Parathyroid adenoma (tissue), 2 donors: ENCODE results near the gene SH3BP2.

Experiments
- H2AFZ ChIP-seq: fragments of 300-600 bp; sonication (generic); one replicate; pipeline ENCODE4 v1.7.0; 2017; ENCODE audit warnings: antibody characterized with exemption, mild to moderate bottlenecking
- H3K27ac ChIP-seq: fragments of 300-600 bp; sonication (generic); one replicate; pipeline ENCODE4 v1.7.0; 2017
- H3K27me3 ChIP-seq: fragments of 300-600 bp; sonication (generic); one replicate; pipeline ENCODE4 v1.7.0; 2017; ENCODE audit warnings: low read length; ENCODE audit not compliant: control insufficient read depth, insufficient read depth
- H3K36me3 ChIP-seq: fragments of 300-600 bp; sonication (generic); one replicate; pipeline ENCODE4 v1.7.0; 2017; ENCODE audit warnings: low read length; ENCODE audit not compliant: control insufficient read depth, insufficient read depth
- H3K4me1 ChIP-seq: fragments of 300-600 bp; sonication (generic); one replicate; pipeline ENCODE4 v1.7.0; 2017; ENCODE audit warnings: control low read depth
- H3K4me2 ChIP-seq: fragments of 300-600 bp; sonication (generic); one replicate; pipeline ENCODE4 v1.7.0; 2017; ENCODE audit warnings: low read length
- H3K4me3 ChIP-seq: fragments of 300-600 bp; sonication (generic); one replicate; pipeline ENCODE4 v1.7.0; 2017; ENCODE audit warnings: low read depth, low read length
- H3K79me2 ChIP-seq: fragments of 300-600 bp; sonication (generic); one replicate; pipeline ENCODE4 v1.7.0; 2017; ENCODE audit warnings: control low read depth
- H3K9ac ChIP-seq: fragments of 300-600 bp; sonication (generic); one replicate; pipeline ENCODE4 v1.7.0; 2017; ENCODE audit warnings: mild to moderate bottlenecking
- H3K9me3 ChIP-seq: fragments of 300-600 bp; sonication (generic); one replicate; pipeline ENCODE4 v1.7.0; 2017; ENCODE audit warnings: low read length; ENCODE audit not compliant: control insufficient read depth
- TF ChIP-seq, protein P1 (sequence below): fragments of 300-600 bp; sonication (generic); IDR thresholded peaks from one replicate; pipeline ENCODE4 v1.7.0; 2017; ENCODE audit warnings: antibody characterized with exemption, mild to moderate bottlenecking
- donor health status: primary hyperparathyroidism.

SH3BP2 gene

DNA sequence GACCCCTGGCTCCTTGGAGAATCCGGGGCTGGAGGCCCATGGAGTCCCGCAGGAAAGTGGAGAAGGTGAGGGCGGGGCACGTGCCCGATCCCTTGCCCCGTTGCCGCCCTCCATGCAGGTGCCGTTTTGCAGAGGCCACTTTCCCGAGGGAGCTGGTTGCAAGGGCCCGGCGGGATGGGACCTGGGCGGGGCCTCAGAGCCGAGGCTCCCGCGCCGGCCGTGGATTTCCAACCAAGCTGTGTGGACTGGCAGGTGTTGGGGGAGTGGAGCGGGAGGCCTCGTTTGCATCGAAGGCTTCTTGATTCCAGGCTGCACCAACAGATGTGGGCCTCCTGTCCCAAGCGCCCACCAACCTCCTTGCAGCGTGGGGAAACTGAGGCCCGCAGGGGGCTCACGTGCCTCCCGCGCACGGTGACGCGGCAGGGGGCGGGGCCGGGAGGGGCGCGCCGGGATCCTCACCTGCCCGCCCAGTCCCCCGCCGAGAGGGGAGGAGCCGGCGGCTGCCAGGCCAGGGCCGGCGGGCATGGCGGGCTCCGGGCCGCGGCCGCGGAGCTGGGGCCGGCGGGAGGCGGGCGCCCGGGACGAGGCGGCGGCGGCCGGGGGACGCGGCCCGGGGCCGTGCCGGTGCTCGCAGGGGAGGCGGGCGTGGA, 24.9 kb downstream of the SH3BP2 start:
- Histone ChIP-seq H3K9me3 (no peaks in the 10 kb centered on the region), H3K4me1 (no peaks in the 10 kb centered on the region), H3K79me2 (no peaks in the 10 kb centered on the region), H3K36me3 (no peaks in the 10 kb centered on the region), H3K4me3 (peak overlapping the region; percentile 14), H3K27me3 (no peaks in the 10 kb centered on the region), H2AFZ (peak overlapping the region; percentile 20), H3K4me2 (peak overlapping the region; percentile 74), H3K9ac (no peak overlapping the region), H3K27ac (no peak overlapping the region)
- TF ChIP-seq, protein P1, sequence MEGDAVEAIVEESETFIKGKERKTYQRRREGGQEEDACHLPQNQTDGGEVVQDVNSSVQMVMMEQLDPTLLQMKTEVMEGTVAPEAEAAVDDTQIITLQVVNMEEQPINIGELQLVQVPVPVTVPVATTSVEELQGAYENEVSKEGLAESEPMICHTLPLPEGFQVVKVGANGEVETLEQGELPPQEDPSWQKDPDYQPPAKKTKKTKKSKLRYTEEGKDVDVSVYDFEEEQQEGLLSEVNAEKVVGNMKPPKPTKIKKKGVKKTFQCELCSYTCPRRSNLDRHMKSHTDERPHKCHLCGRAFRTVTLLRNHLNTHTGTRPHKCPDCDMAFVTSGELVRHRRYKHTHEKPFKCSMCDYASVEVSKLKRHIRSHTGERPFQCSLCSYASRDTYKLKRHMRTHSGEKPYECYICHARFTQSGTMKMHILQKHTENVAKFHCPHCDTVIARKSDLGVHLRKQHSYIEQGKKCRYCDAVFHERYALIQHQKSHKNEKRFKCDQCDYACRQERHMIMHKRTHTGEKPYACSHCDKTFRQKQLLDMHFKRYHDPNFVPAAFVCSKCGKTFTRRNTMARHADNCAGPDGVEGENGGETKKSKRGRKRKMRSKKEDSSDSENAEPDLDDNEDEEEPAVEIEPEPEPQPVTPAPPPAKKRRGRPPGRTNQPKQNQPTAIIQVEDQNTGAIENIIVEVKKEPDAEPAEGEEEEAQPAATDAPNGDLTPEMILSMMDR, result no peak

DNA sequence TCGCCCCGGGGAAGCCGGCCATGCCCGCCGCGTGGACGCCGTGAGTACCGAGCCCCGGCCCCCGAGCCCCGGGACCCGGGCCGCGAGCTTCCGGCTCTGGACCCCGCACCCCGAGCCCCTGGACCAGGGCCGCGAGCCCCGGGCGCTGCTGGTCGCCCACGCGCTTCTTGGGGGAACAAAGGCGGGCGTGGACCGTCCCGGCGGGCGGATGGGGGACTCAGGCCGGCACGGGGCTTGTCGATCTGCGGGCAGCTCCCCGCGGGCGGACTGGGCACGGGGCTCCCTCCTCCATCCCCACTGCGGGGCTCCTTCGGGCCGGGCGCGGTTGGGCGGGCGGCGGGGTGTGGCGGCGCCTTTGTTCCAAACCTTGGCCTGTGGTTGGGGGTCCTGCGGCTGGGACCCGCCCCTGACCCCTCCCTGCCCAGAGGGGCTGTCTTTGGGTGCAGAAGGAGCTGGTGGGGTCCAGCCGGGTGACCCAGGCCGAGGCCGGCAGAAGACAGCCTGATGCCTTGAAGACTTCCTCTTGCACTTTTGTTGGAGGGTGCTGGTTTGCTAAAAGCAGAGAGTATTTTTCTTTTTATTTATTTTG, 25.6 kb downstream of the SH3BP2 start:
- H3K4me1 ChIP-seq, result no peaks in the 10 kb centered on the region
- no peaks in the 10 kb centered on the region for H3K27me3 ChIP-seq
- H3K4me2 ChIP-seq, result peak overlapping the region; percentile 74
- TF ChIP-seq, protein P1, result no peak
- H3K9ac ChIP-seq, result no peak overlapping the region
- H3K79me2 ChIP-seq, result no peaks in the 10 kb centered on the region
- no peaks in the 10 kb centered on the region for H3K36me3 ChIP-seq
- H3K4me3 ChIP-seq, result peak overlapping the region; percentile 35
- no peak overlapping the region for H3K27ac ChIP-seq
- no peaks in the 10 kb centered on the region for H3K9me3 ChIP-seq
- peak overlapping the region; percentile 33 for H2AFZ ChIP-seq

DNA sequence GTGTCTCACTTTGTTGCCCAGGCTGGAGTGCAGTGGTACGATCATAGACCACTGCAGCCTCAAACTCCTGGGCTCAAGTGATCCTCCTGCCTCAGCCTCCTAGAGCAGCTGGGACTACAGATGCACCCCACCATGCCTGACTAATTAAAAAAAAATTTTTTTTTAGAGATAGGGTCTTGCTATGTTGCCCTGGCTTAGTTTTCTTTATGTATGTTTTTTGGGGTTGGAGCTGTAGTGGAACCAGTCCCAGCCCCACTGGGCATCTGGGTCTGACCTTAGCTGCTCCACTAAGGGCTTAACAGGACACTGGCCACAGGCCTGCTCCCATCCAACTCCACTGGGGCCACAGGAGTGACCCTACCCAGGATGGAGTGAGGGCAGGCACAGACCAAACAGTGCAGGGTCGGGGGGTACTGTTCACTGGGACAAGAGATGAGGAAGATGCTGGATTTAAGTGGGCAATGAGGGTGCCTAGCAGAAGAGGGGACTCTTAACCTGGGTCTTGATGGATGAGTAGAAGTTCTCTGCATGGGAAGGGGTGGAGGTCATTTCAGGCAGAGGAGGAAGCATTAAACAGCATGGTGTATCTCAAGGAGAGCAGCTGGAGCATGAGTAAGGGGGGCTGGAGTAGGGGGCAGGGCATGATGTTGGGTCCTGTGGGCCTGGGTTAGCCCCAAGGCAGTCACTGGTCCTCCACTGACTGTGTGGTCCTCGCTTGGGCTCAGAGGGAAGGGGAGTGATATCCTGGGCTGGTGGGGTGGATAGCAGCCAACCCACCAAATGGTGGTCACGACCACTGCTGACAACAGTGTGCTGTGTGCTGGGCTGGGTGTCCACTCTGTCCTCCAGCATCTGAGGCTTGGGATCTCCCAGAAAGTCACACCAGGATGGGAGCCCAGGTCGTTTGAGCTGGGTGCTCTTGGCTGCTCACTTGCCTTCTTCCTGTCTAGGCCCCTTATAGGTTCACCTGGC, 26.6 kb downstream of the SH3BP2 start:
- Histone ChIP-seq H3K4me1 (no peaks in the 10 kb centered on the region), H3K36me3 (no peaks in the 10 kb centered on the region), H3K79me2 (no peaks in the 10 kb centered on the region), H3K4me3 (no peak overlapping the region), H3K9ac (no peak overlapping the region), H3K27me3 (no peaks in the 10 kb centered on the region), H2AFZ (no peak overlapping the region), H3K4me2 (no peak overlapping the region), H3K27ac (no peak overlapping the region), H3K9me3 (no peaks in the 10 kb centered on the region)
- TF ChIP-seq, protein P1, result no peak

DNA sequence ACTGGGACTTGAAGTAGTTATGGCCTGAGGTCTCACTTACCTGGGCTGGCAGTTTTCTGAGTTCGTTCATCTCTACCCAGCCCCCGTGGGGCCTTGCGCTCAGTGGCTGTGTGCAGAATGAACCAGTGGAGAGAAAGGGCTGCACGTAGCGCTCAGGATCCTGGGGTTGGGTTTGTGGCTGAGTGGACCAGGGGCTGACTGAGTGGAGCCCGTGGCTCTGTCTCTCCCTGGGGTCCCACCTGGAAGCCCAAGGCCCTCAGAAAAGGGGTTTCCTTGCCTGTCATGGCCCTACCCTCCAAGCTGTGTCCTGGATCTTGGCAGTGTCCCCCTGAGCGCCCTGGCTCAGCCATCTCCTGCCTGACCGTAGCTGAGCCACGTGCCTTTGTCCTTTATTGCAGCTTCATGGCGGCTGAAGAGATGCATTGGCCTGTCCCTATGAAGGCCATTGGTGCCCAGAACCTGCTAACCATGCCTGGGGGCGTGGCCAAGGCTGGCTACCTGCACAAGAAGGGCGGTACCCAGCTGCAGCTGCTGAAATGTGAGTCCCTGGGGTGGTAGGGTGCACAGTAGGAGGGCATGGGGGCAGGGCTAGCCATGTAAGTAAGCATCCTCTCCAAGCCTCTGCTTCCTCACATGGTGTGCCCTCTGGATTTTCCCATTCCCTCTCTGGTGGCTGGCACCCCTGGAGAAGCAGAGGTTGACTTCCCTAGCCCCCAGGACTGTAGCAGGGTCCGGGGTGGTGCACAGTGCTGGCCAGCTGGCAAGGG, 27.5 kb downstream of the SH3BP2 start:
- no peaks in the 10 kb centered on the region for H3K9me3 ChIP-seq
- H3K4me1 ChIP-seq, result no peaks in the 10 kb centered on the region
- no peak overlapping the region for H3K4me3 ChIP-seq
- no peaks in the 10 kb centered on the region for H3K27me3 ChIP-seq
- no peak overlapping the region for H3K27ac ChIP-seq
- H3K4me2 ChIP-seq, result no peak overlapping the region
- TF ChIP-seq, protein P1, result no peak
- H3K9ac ChIP-seq, result no peak overlapping the region
- H3K79me2 ChIP-seq, result no peaks in the 10 kb centered on the region
- H2AFZ ChIP-seq, result no peak overlapping the region
- no peaks in the 10 kb centered on the region for H3K36me3 ChIP-seq
